ENCODE data around the gene CTNNA3. TPM values are rescaled to one million over a fixed set of nuclear protein-coding genes. Genes with fewer than 3 reads are reported as not detected.

Gene CTNNA3
- total RNA-seq, 1 donor from 2014 or later: 0.92 TPM

DNA sequence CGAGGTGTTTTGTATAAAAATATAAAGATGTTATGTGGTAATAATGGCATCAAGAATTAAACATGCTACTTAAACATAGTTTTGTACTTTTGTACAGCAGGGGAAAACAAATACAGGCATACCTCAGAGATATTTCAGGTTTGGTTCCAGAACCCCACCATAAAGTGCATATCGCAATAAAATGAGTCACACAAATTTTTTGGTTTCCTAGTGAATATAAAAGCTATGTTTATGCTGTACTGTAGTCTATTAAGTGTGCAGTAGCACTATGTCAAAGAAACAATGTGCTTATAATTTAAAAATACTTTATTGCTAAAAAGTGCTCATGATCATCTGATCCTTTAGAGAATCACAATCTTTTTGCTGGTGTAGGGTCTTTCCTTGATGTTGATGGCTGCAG, 752.4 kb downstream of the CTNNA3 start:
- peaks cover 6% of the 10 kb centered on the region for H3K9me3 Mint-ChIP-seq (ENCODE audit: low read depth)
- H3K27me3 Mint-ChIP-seq (ENCODE audit: low read depth): peaks cover 16% of the 10 kb centered on the region
- no peaks in the 10 kb centered on the region for H3K4me1 Mint-ChIP-seq (ENCODE audit: low read depth)
- no peak overlapping the region for H3K27ac Mint-ChIP-seq (ENCODE audit: unreplicated experiment)
- TF ChIP-seq, protein P1, sequence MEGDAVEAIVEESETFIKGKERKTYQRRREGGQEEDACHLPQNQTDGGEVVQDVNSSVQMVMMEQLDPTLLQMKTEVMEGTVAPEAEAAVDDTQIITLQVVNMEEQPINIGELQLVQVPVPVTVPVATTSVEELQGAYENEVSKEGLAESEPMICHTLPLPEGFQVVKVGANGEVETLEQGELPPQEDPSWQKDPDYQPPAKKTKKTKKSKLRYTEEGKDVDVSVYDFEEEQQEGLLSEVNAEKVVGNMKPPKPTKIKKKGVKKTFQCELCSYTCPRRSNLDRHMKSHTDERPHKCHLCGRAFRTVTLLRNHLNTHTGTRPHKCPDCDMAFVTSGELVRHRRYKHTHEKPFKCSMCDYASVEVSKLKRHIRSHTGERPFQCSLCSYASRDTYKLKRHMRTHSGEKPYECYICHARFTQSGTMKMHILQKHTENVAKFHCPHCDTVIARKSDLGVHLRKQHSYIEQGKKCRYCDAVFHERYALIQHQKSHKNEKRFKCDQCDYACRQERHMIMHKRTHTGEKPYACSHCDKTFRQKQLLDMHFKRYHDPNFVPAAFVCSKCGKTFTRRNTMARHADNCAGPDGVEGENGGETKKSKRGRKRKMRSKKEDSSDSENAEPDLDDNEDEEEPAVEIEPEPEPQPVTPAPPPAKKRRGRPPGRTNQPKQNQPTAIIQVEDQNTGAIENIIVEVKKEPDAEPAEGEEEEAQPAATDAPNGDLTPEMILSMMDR (IDR thresholded peaks at IDR 0.05): no peak
- no peak for DNase-seq (ENCODE audit: low spot score)
- H3K4me3 Mint-ChIP-seq (ENCODE audit: unreplicated experiment): no peak overlapping the region
- peaks cover 3% of the 10 kb centered on the region for H3K36me3 Mint-ChIP-seq (ENCODE audit: low read depth)

- peaks cover 3% of the 10 kb centered on the region for H3K36me3 Mint-ChIP-seq (ENCODE audit: low read depth)
- peaks cover 6% of the 10 kb centered on the region for H3K9me3 Mint-ChIP-seq (ENCODE audit: low read depth)
- TF ChIP-seq, protein P1 (IDR thresholded peaks at IDR 0.05): no peak
- H3K27ac Mint-ChIP-seq (ENCODE audit: unreplicated experiment): no peak overlapping the region
- DNase-seq (ENCODE audit: low spot score): no peak
- no peak overlapping the region for H3K4me3 Mint-ChIP-seq (ENCODE audit: unreplicated experiment)
- peaks cover 19% of the 10 kb centered on the region for H3K27me3 Mint-ChIP-seq (ENCODE audit: low read depth)
- H3K4me1 Mint-ChIP-seq (ENCODE audit: low read depth): no peaks in the 10 kb centered on the region
These were observed 753.6 kb downstream of the CTNNA3 start for GRCh38 chr10:66942407-66942806.

DNA sequence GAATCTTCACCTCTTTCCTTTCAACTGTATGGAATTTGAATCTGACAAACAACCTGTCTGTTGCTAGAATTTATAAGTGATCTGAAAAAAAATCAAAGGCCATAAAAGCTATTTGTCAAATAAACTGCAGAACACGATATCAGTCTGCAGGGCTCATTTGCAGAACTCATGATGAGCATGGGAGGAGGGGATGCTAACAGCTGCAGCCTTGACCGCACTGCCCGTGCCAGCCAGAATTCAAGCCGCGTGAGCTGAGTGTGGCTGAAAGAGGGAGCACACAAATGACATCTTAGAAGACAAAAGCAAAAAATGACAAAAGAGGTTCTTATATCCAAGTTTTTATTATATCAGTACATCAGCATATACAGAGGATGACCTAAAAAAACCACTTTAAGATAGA, 754.5 kb downstream of the CTNNA3 start:
- H3K36me3 Mint-ChIP-seq (ENCODE audit: low read depth): peaks cover 3% of the 10 kb centered on the region
- no peak overlapping the region for H3K4me3 Mint-ChIP-seq (ENCODE audit: unreplicated experiment)
- peaks cover 6% of the 10 kb centered on the region for H3K9me3 Mint-ChIP-seq (ENCODE audit: low read depth)
- DNase-seq (ENCODE audit: low spot score): no peak
- TF ChIP-seq, protein P1 (IDR thresholded peaks at IDR 0.05): no peak
- H3K27me3 Mint-ChIP-seq (ENCODE audit: low read depth): peaks cover 18% of the 10 kb centered on the region
- no peaks in the 10 kb centered on the region for H3K4me1 Mint-ChIP-seq (ENCODE audit: low read depth)
- H3K27ac Mint-ChIP-seq (ENCODE audit: unreplicated experiment): no peak overlapping the region

DNA sequence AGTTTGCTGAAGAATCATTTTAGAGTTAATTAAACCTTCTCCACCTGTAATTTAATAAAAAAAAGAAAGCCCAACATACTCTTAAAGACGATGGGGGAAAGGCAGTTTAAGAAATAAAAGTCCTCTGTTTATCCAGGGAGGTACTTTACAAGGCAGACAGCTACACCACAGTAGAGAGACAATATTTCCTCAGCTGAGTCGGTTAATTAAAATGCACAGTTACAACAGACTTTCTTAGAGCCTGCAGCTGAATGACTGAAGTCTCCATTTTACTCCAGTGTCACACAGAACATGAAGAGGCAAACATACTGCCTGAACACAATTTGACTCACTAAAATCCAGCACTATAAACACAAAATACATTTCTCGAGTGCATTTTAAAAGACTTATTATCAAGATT, 755.0 kb downstream of the CTNNA3 start:
- TF ChIP-seq, protein P1 (IDR thresholded peaks at IDR 0.05): no peak
- H3K27me3 Mint-ChIP-seq (ENCODE audit: low read depth): peaks cover 19% of the 10 kb centered on the region
- H3K4me1 Mint-ChIP-seq (ENCODE audit: low read depth): no peaks in the 10 kb centered on the region
- no peak overlapping the region for H3K4me3 Mint-ChIP-seq (ENCODE audit: unreplicated experiment)
- H3K9me3 Mint-ChIP-seq (ENCODE audit: low read depth): peaks cover 6% of the 10 kb centered on the region
- H3K27ac Mint-ChIP-seq (ENCODE audit: unreplicated experiment): no peak overlapping the region
- peaks cover 3% of the 10 kb centered on the region for H3K36me3 Mint-ChIP-seq (ENCODE audit: low read depth)
- DNase-seq (ENCODE audit: low spot score): no peak

DNA sequence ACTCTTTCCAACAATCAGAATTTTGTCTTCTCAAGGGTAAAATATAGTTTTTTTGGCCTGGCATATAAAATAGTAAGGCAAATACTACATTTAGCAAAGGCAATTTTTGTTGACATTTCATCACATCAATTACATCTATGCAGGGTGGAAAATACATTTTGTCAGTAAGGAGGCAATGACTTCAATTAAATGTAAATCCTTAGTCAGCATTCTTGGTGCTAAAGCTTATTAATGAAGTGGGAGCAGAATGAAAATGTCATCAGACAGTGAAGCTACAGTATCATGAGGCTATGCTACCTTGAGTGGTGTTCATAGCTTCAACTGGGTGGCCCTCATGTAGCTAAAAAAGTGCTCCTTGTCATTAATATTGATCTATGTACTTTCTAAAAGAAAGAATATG, 761.3 kb downstream of the CTNNA3 start:
- H3K27ac Mint-ChIP-seq (ENCODE audit: unreplicated experiment): no peak overlapping the region
- no peaks in the 10 kb centered on the region for H3K4me1 Mint-ChIP-seq (ENCODE audit: low read depth)
- no peaks in the 10 kb centered on the region for H3K9me3 Mint-ChIP-seq (ENCODE audit: low read depth)
- TF ChIP-seq, protein P1 (IDR thresholded peaks at IDR 0.05): no peak
- H3K36me3 Mint-ChIP-seq (ENCODE audit: low read depth): no peaks in the 10 kb centered on the region
- DNase-seq (ENCODE audit: low spot score): no peak
- H3K4me3 Mint-ChIP-seq (ENCODE audit: unreplicated experiment): no peak overlapping the region
- H3K27me3 Mint-ChIP-seq (ENCODE audit: low read depth): peaks cover 22% of the 10 kb centered on the region
